H1 (cell line): Measurements from ENCODE around the gene DGKZ.

Experiments
- ATF3 ChIP-seq: IDR thresholded peaks from 2 replicates; pipeline ENCODE4 v1.6.1; 2011; ENCODE audit warnings: low read depth, mild to moderate bottlenecking, low read length; ENCODE audit not compliant: insufficient read depth
- CBX8 ChIP-seq: fragments of 300-800, 300-1000 bp; sonication (generic); IDR thresholded peaks from 2 replicates; pipeline ENCODE4 v1.7.1; 2016; ENCODE audit warnings: low read depth, low read length, borderline replicate concordance
- CHD1 ChIP-seq: IDR thresholded peaks from 2 replicates; pipeline ENCODE4 v1.6.1; 2012; ENCODE audit warnings: low read depth, low read length, improper control_type of control experiment
- CTCF ChIP-seq, 3 experiments: IDR thresholded peaks; 1 replicate in 2 of 3; 2 replicates in 1 of 3; pipeline versions ENCODE4 v1.5.1 to v1.6.1; 2011; ENCODE audit warnings: low read length in 3 of 3, mild to moderate bottlenecking in 3 of 3, inconsistent platforms in 2 of 3, low read depth in 1 of 3, moderate library complexity in 1 of 3; ENCODE audit not compliant: insufficient read depth in 1 of 3; ENCODE audit errors: control extremely low read depth in 1 of 3
- FOSL1 ChIP-seq: IDR thresholded peaks from 2 replicates; pipeline ENCODE4 v1.6.1; 2011; ENCODE audit warnings: mild to moderate bottlenecking, low read depth, low read length, moderate library complexity; ENCODE audit not compliant: insufficient read depth
- HDAC6 ChIP-seq: IDR thresholded peaks from one replicate; pipeline ENCODE4 v1.7.1; 2012; ENCODE audit warnings: low read depth, mild to moderate bottlenecking, inconsistent platforms, low read length, moderate library complexity
- POU5F1 ChIP-seq: IDR thresholded peaks from 2 replicates; pipeline ENCODE4 v1.6.1; 2011; ENCODE audit warnings: low read depth, mild to moderate bottlenecking, low read length, moderate library complexity
- SP4 ChIP-seq: IDR thresholded peaks from 2 replicates; pipeline ENCODE4 v1.6.1; 2012; ENCODE audit warnings: low read length, inconsistent platforms

- TF ChIP-seq POU5F1 (no peak), CTCF (IDR thresholded peaks at IDR 0.05; ENCODE audit: control extremely low read depth in 1 of 3, insufficient read depth in 1 of 3, low read depth in 1 of 3, low read length in 3 of 3) (no peak), SP4 (no peak), ATF3 (no peak), HDAC6 (no peak), FOSL1 (no peak), CHD1 (no peak), CBX8 (no peak)
These were observed 17.5 kb downstream of the DGKZ start for GRCh38 chr11:46364791-46365190.
